Measurements from ENCODE around the gene MBD3.
"Not testable (repeated sequence)": the region's sequence is repeated elsewhere in the genome, so short reads cannot be mapped to it uniquely, and the experiment has no call there.

Gene MBD3

GRCh38 chr19:1534972-1535371 lies 57.7 kb downstream of the MBD3 start:
- no peak for DNase-seq

DNA sequence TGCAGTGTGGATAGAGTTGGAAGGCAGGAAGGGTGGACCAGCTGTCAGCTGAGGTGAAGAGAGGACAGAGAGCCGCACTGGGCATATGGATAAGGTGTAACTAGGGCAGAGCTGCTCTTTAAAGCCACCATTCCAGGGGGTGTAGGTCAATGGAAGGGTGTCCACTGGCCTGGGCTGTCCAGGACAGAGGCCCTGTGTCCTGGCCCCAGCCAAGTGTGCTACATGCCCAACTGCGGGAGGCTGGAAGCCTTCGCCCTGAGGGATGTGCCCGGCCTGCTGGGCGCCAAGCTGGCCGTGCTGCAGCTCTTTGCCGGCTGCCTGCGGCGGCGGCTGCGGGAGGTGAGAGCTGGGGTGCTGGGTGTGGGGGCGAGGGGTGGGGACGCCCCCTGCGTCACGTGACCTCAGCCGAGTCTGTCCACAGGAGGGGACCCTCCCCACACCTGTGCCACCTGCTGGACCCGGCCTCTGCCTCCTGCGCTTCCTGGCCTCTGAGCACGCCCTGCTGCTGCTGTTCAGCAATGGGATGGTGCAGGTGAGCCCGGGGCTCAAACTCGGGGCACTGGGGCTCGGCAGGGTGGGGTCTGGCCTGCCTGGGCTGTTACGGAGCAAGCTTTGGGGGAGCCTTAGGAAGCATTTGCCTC lies 59.0 kb downstream of the MBD3 start:
- DNase-seq = no peak

DNA sequence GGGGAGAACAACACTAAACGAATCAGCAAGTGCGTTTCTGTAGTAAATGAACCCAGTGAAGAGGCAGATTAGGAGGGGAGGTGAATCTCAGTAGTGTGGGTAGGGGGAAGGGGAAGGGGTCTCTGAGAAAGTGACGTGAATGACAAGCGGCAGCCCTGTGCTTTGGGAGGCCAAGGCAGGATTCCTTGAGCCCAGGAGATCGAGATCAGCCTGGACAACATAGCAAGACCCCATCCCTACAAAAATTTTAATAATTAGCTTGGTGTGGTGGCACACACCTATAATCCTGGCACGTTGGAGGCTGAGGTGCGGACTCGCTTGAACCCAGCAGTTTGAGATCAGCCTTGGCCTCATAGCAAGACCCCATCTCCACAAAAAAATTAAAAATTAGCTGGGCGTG lies 60.7 kb downstream of the MBD3 start:
- no peak for DNase-seq

DNA sequence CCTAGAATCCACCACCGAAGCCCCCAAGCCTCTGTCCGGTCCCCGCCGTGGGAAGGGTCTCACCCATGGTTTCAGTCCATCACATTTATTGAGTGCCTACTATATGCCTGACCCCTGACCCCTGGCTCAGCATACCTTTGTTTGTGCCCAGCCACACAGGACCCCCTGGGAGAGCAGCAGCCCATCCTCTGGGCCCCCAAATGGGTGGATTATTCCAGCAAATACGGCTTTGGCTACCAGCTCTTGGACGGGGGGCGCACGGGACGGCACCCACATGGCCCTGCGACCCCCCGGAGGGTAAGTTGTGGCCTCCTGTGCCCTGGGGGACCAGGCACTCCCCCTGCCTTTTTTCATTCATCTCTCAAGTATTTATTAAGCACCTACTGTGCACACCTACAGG lies 61.1 kb downstream of the MBD3 start:
- no peak for DNase-seq

- not testable (repeated sequence) for DNase-seq
Measured at GRCh38 chr19:1530856-1531255, 61.8 kb downstream of the MBD3 start.

DNA sequence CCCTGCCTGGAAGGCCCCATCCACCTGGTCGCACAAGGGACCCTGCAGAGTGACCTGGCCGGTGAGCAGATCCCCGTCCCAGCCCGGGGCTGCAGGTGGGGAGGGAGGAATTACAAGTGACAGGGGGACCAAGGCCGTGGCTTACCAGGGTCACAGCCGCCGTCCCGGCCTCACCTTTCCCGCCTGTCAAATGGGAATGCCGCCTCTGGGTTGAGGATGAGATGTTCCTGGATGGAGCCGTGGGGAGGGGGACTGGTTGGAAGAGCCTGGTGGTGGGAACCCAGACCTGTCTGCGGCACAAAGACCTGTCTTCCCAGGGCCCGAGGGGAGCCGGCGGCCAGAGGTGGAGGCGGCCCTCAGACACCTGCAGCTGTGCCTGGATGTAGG lies 63.2 kb downstream of the MBD3 start:
- DNase-seq = no peak

DNA sequence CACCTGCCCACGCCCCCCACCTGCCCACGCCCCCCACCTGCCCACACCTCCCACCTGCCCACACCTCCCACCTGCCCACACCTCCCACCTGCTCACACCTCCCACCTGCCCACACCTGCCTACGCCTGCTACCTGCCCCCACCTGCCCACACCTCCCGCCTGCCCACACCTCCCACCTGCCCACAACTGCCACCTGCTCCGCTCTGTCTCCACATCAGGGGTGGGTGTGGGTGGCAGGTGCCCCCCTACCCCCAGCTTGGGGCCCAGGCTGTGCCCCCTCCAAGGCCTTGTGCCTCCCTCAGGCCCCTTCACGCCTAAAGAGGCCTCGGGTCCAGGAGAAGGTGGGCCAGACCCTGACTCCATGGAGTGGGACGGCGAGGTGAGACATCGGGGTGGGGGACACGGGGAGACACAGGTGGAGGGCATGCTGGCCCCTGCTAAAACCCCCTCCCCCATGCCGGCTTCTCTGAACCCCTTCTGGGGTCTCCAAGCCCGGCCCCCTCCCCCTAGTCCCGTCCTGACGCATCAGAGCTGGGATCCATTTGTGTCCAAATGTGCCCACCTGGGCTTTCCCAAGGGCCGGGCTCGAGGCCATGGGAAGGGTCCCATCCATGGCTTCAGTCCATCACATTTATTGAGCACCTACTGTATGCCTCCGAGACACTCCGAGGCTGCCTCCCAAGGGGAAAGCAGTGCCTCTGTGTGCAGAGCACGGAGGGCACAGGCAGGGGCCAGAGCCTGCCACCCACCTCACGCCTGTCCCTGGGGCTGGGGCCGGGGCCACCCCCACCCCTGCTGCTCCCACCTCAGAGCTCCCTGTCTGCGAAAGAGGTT lies 63.9 kb downstream of the MBD3 start:
- DNase-seq = no peak

DNA sequence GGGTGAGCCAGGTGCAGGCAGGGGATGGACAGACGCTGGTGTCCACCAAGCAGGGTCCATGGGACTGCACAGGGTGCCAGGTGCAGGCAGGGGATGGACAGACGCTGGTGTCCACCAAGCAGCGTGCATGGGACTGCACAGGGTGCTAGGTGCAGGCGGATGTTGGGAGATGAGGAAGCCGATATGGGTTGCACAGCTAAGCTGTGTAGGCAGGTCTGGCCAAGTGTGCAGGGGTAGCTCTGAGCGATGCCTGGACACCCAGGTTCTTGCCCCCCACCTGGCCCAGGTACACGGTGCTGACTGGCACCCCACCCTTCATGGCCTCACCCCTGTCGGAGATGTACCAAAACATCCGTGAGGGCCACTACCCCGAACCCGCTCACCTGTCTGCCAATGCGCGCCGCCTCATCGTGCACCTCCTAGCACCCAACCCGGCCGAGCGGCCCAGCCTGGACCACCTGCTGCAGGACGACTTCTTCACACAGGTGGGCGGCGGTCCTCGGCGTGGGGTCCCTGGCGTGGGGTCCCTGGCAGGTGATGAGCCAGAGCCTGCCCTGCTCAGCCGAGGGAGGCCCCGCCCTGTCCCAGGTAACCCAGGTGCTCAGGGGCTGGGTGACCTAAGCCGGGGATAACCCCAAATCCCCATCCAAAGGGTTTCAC lies 64.9 kb downstream of the MBD3 start:
- DNase-seq = no peak

DNA sequence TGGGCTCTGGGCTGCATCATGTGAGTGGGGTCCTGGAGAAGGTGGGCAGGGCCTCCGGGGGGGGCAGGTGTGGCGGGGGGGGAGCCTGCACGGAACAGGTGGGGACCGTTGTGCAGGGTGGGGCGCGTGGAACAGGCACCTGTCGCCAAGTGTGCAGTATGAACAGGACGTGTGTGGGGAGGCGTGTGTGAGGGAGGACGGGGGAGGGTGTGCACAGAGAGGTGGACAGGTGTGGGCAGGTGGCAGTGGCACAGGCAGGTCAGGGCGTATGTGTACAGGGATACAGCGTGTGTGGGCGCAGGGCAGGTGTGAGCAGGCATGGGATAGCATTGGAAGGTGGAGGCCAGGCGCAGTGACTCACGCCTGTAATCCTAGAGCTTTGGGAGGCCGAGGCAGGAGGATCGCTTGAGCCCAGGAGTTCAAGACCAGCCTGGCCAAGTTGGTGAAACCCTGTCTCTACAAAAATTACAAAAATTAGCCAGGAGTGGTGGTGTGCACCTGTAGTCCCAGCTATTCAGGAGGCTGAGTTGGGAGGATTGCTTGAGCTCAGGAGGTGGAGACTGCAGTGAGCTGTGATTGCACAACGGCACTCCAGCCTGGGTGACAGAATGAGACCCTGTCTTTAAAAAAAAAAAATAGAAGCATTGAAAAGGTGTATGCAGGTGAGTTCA lies 65.6 kb downstream of the MBD3 start:
- no peak for DNase-seq

DNA sequence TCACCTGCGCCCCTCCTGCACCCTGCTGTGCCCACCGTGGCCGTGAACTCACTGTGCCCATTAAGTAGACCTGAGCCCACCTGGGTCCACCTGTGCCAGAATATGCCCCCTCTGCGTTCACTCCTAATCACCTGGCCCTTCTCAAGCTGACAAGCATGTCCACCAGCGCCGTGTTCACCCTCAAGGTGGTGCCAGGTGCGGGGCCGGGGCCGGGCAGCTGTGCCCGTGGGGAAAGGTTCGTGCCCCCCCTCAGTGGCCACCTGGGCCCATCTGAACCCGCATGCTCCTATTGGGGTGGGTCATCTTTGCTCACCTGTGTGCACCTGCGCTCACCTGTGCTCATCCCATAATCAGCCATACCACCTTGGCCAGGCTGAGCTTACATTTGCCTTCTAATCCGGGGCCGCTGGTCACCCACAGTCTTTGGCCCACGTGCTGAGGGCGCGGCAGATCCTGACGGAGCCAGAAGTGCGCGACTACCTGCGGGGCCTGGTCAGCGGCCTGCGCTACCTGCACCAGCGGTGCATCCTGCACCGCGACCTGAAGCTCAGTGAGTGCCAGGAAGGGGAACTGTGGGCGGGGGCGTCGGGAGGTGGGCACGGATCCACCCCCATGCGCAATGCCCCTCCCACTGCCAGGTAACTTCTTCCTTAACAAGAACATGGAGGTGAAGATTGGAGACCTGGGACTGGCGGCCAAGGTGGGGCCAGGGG lies 66.4 kb downstream of the MBD3 start:
- no peak for DNase-seq

GRCh38 chr19:1525343-1525742 lies 67.3 kb downstream of the MBD3 start:
- no peak for DNase-seq

- DNase-seq = no peak
Measured at GRCh38 chr19:1524972-1525325, 67.7 kb downstream of the MBD3 start.

GRCh38 chr19:1524287-1524971 lies 68.2 kb downstream of the MBD3 start:
- DNase-seq = no peak

All from fibroblast of skin of scalp (primary cell).